Natural killer cell (primary cell): ENCODE data around the gene GNAO1. TPM values are rescaled to one million over a fixed set of nuclear protein-coding genes. Genes with fewer than 3 reads are reported as not detected.

Source experiments
- ATAC-seq, 3 donors: fragments of 150-1000 bp in 2 of 3; fragments of 200-7000 bp in 1 of 3; cut with Tn5 transposase; 1 replicate in 1 of 3; 2 replicates in 2 of 3; pipeline ENCODE4 v1.10.0; 2021; ENCODE audit warnings: mild to moderate bottlenecking in 2 of 3, moderate library complexity in 2 of 3
- DNase-seq, 2 donors: peaks; one replicate each; pipeline versions ENCODE4 v3.0.0 to v3.0.0-alpha.2; 2013 to 2021; ENCODE audit warnings: mixed read lengths in 1 of 2
- H3K27ac ChIP-seq: one replicate; pipeline ENCODE4 v1.5.1; 2013; ENCODE audit warnings: mild to moderate bottlenecking, low read length
- H3K27me3 ChIP-seq: one replicate; pipeline ENCODE4 v1.6.1; 2013; ENCODE audit warnings: low read length; ENCODE audit not compliant: control insufficient read depth, insufficient read depth
- H3K36me3 ChIP-seq: one replicate; pipeline ENCODE4 v1.6.1; 2013; ENCODE audit warnings: low read length; ENCODE audit not compliant: control insufficient read depth, insufficient read depth
- H3K4me1 ChIP-seq: one replicate; pipeline ENCODE4 v1.6.1; 2013; ENCODE audit warnings: low read length; ENCODE audit not compliant: control insufficient read depth, insufficient read depth
- H3K4me3 ChIP-seq: one replicate; pipeline ENCODE4 v1.5.1; 2013; ENCODE audit warnings: low read length
- H3K9me3 ChIP-seq: one replicate; pipeline ENCODE4 v1.6.1; 2013; ENCODE audit warnings: low read length; ENCODE audit not compliant: control insufficient read depth, insufficient read depth
- H3K27ac Mint-ChIP-seq, 2 donors: one replicate each; pipeline ENCODE4 v1.8.0; 2022; ENCODE audit warnings: mild to moderate bottlenecking in 2 of 2, mixed read lengths in 2 of 2, moderate library complexity in 1 of 2
- H3K27me3 Mint-ChIP-seq, 2 donors: one replicate each; pipeline ENCODE4 v1.8.0; 2022; ENCODE audit warnings: low read depth in 2 of 2, mixed read lengths in 2 of 2
- H3K36me3 Mint-ChIP-seq: one replicate; pipeline ENCODE4 v1.8.0; 2022; ENCODE audit warnings: mixed read lengths
- H3K4me1 Mint-ChIP-seq, 2 donors: one replicate each; pipeline ENCODE4 v1.8.0; 2022; ENCODE audit warnings: mixed read lengths in 2 of 2
- H3K4me3 Mint-ChIP-seq: one replicate; pipeline ENCODE4 v1.8.0; 2022; ENCODE audit warnings: mild to moderate bottlenecking, moderate library complexity, mixed read lengths
- H3K9me3 Mint-ChIP-seq, 2 donors: one replicate each; pipeline ENCODE4 v1.8.0; 2022; ENCODE audit warnings: mixed read lengths in 2 of 2
- WGBS: methylation state at CpG from one replicate; pipeline ENCODE4 v1.1.7; 2013; ENCODE audit warnings: missing lambda C conversion rate; ENCODE audit not compliant: insufficient coverage; 5-methylcytosine and 5-hydroxymethylcytosine counted together
- intact Hi-C: fragments of 100-400 bp; cut with micrococcal nuclease; formaldehyde crosslinking; loops from one replicate; pipeline ENCODE4 v1.14.2; 2022
- total RNA-seq, 4 donors: library from RNA; stranded (reverse); fragments of 120-200 nt in 1 of 4; gene quantifications; one replicate each; pipeline versions ENCODE4 v1.2.3 to v1.2.4, GENCODE V29; 2013 to 2022
- TF ChIP-seq, protein P1 (sequence below): fragments of 200-600 bp; IDR thresholded peaks from one replicate; pipeline ENCODE4 v1.8.0; 2022; ENCODE audit warnings: antibody characterized with exemption

Gene GNAO1
- total RNA-seq, 3 donors from 2014 or later (not counting 1 experiment from before 2014, with no cell fraction given), result 0.45 to 4.6 (median 1.1) TPM

DNA sequence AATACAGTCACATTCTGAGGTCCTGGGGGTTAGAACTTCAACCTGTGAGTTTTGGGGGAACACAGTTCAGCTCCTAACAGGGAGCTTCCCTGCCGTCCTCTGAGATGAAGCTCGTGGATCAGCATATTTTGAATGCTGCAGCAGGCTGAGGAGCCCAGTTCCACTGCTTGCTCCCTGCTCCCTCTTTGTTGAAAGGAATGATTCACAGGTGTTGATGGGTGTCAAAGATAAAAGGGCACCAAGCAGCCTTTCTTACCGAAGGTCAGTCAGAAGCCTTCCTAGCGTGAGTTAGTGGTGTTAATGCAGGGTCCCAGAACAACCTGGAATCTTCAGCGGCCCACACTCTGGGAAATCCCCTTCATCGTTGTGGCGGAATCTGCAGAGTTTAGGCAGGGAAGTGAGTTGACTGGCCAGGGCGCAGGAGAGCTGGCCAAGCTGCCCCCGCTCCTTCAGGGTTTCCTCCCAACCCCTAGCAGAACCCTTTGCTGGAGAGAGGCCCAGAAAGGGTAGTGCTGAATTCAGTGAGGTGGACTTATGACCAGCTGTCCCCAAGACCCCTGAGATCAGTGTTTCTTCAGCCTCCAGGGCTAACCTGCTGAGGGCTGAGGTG, 114.8 kb downstream of the GNAO1 start:
- ATAC-seq (no peak), DNase-seq (no peak)
- Mint-ChIP-seq H3K4me1 (peaks cover 0 to 5% of the 10 kb centered on the region in 2 donors), H3K4me3 (no peak overlapping the region), H3K27me3 (peaks cover 7 to 9% of the 10 kb centered on the region in 2 donors), H3K9me3 (no peaks in the 10 kb centered on the region), H3K27ac (no peak overlapping the region), H3K36me3 (no peaks in the 10 kb centered on the region)
- no peak overlapping the region for H3K4me3 ChIP-seq
- no peaks in the 10 kb centered on the region for H3K27me3 ChIP-seq
- H3K4me1 ChIP-seq, result no peaks in the 10 kb centered on the region
- no peak overlapping the region for H3K27ac ChIP-seq
- WGBS, result 77% methylated on average over 9 of the region's 9 CpGs
- H3K36me3 ChIP-seq, result no peaks in the 10 kb centered on the region
- no peaks in the 10 kb centered on the region for H3K9me3 ChIP-seq
- intact Hi-C loops, result no loop called here
- TF ChIP-seq, protein P1, sequence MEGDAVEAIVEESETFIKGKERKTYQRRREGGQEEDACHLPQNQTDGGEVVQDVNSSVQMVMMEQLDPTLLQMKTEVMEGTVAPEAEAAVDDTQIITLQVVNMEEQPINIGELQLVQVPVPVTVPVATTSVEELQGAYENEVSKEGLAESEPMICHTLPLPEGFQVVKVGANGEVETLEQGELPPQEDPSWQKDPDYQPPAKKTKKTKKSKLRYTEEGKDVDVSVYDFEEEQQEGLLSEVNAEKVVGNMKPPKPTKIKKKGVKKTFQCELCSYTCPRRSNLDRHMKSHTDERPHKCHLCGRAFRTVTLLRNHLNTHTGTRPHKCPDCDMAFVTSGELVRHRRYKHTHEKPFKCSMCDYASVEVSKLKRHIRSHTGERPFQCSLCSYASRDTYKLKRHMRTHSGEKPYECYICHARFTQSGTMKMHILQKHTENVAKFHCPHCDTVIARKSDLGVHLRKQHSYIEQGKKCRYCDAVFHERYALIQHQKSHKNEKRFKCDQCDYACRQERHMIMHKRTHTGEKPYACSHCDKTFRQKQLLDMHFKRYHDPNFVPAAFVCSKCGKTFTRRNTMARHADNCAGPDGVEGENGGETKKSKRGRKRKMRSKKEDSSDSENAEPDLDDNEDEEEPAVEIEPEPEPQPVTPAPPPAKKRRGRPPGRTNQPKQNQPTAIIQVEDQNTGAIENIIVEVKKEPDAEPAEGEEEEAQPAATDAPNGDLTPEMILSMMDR, result no peak

GRCh38 chr16:56306690-56307533, 115.6 kb downstream of the GNAO1 start:
- no peaks in the 10 kb centered on the region for H3K36me3 Mint-ChIP-seq
- intact Hi-C loops, result no loop called here
- no peak for DNase-seq
- no peaks in the 10 kb centered on the region for H3K9me3 Mint-ChIP-seq
- Histone ChIP-seq H3K27me3 (no peaks in the 10 kb centered on the region), H3K4me1 (no peaks in the 10 kb centered on the region), H3K9me3 (no peaks in the 10 kb centered on the region), H3K4me3 (no peak overlapping the region), H3K27ac (no peak overlapping the region), H3K36me3 (no peaks in the 10 kb centered on the region)
- WGBS, result 86% methylated on average over 16 of the region's 16 CpGs
- ATAC-seq, result no peak
- peaks cover 7 to 9% of the 10 kb centered on the region in 2 donors for H3K27me3 Mint-ChIP-seq
- no peak overlapping the region for H3K27ac Mint-ChIP-seq
- H3K4me1 Mint-ChIP-seq, result peaks cover 0 to 5% of the 10 kb centered on the region in 2 donors
- TF ChIP-seq, protein P1, result no peak
- no peak overlapping the region for H3K4me3 Mint-ChIP-seq

DNA sequence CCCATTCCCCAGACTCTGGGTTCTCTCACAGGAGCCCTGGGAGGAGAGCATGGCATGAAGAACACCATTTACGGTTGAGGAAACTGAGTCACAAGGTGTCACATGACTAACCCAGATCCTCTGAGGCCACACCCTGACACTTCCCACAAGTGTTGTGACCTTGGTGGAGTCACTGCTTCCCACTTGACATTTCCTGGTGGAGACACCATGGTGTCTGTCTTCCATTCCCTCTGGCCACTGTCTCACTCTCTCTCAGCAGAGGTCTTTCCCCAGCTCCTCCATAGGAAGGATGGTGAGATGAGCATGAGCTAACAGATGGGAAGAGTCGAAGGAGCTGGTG, 116.2 kb downstream of the GNAO1 start:
- H3K4me3 Mint-ChIP-seq, result no peak overlapping the region
- no peak overlapping the region for H3K4me3 ChIP-seq
- no peak for DNase-seq
- no peaks in the 10 kb centered on the region for H3K9me3 ChIP-seq
- H3K36me3 ChIP-seq, result no peaks in the 10 kb centered on the region
- intact Hi-C loops, result no loop called here
- H3K36me3 Mint-ChIP-seq, result no peaks in the 10 kb centered on the region
- H3K9me3 Mint-ChIP-seq, result no peaks in the 10 kb centered on the region
- peaks cover 0 to 5% of the 10 kb centered on the region in 2 donors for H3K4me1 Mint-ChIP-seq
- no peaks in the 10 kb centered on the region for H3K4me1 ChIP-seq
- ATAC-seq, result no peak
- H3K27me3 ChIP-seq, result no peaks in the 10 kb centered on the region
- TF ChIP-seq, protein P1, result no peak
- no peak overlapping the region for H3K27ac ChIP-seq
- 96% methylated on average over 2 of the region's 2 CpGs for WGBS
- peaks cover 7 to 9% of the 10 kb centered on the region in 2 donors for H3K27me3 Mint-ChIP-seq
- no peak overlapping the region for H3K27ac Mint-ChIP-seq
